ENCODE data around the gene PGGT1B.

DNA sequence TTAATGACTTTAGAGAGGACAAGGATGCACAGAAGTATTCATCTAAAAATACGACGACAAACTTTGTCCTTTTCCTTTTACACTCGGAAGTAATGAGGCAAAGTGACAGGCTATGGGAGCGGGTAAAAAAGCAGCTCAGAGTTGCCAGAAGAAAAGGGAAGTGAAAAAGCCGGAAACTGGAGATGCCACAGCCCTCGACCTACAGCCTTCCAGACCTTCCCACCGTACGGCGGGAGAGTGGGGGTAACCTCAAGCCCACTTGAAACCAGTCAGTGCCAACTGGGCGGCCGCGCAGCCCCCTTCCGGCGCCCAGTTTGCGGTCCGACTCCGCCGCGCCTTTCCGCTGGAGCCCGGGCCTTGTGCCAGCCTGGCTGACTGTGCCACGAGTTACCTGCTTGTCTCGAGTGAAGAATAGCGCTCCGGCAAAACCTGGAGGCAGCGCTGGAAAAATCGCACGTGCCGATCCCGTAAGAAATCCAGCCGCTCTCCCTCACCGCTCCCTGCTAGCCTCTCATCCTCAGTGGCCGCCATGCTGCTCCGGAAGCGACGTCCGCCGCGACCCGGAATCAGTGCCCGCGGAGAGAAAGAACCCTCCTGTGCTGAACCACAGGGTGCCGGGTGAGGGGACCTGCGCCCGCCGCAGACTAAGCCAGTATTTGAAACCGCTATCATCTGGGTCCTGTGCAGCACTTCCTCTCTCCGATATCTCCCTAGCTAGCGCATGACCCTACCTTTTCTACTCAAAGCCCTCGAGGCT, at the start of gene PGGT1B:
- TF ChIP-seq ZNF274 (IDR thresholded peaks at IDR 0.05; ENCODE audit: low read depth, low read length) = no peak
- peak; percentile 67 for TF ChIP-seq YY1 (IDR thresholded peaks at IDR 0.05; ENCODE audit: insufficient read depth, insufficient read length)

Measured in NT2/D1 (cell line).